Measurements from ENCODE around the gene TIFAB.
A peak's percentile ranks its signal among the peaks of the same experiment; 100 is the strongest.

TIFAB gene

DNA sequence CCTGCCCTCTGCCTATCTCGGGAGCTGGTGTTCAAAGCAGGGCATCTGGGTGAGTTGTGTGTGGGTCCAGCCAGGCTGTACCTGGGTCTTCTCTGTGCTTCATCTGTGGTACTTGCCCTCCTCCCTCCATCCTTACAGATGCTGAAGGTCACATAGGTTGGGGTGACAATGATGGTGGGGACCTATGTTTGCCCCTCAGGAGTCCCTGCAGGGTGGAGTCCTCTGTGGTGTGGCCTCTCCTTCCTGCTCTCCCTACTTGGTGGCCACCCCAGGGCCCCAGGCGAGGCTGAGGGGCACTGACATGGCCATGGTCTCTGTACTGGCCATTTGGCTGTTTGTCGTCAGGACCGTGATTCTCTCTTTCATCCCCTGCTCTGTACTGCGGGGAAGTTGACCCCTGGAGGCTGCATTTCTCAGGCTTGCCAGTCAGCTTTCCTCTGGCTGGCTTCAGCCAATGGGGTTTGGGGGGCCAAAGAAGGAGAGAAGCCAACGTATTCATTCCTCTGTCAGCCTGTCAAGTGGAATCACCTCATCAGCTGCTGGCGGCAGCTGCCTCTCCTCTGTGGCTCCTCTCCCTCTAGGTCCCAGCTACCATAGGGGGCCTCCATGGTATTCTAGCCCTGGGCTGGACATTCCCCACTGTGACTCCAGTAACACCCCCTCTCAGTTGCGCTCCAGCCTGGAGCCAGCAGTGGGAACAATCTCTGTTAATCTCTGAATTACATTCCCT lies 9.6 kb downstream of the TIFAB start:
- no peak for DNase-seq (ENCODE audit: low spot score)

DNA sequence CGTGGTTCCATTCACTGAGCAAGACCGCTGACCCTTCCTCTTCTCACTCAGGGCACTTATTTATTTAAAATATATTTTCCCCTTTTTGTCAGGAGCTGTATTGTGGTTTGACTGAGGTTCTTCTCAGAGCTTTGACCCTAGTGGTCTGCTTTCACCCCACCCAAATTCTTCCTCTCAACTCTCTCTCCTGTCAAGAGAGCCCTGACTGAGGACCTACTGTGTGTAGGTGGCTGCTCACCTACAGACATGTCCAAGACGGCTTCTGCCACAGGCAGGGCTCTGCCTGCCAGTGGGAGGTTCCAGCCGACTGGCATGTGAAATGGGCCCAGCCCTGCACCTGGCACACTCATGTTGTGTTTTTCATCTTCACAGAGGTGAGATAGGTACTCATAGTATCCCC lies 10.2 kb downstream of the TIFAB start:
- no peak for DNase-seq (ENCODE audit: low spot score)

DNA sequence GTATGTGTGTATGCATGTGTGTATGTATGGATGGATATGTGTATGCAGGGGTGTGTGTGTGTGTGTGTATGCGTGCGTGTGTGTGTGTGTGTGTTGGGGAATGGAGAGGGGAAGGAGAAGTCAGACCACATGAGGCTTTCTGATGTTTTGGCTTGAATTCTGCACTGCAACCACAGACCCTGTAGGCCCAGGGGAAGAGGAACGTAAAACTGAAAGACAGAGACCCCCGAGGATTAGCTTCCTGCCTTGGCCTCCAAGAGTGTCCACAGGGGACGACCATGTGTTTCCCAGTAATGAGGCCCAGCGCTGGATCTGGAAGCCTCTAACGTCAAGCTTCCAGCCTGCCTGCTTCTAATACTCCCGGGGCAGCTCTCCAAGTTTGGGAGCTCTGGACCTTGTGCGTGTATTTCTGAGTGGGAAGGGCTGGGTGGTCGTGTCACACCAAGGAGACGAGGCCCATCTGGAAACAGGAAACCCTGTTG lies 10.8 kb downstream of the TIFAB start:
- DNase-seq (ENCODE audit: low spot score), result no peak

DNA sequence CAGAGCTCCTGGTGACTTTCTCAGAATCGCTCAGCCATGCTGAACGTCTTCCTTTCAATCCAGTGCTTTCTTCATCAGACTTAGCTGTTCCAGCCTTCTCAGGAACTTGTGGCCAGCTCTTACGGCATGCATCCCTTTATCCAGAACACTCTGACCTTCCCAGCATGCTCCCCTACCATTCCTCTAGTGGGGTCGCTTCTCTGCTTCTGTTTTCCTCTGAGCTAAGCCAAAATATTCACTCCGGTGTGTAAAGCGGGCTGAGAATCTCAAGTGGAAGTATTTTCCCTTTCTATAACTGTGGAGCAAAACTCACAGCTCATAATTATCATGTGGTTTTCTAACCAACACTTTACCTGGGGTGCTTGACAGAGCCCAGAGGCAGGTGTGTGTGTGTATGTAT lies 11.2 kb downstream of the TIFAB start:
- DNase-seq (ENCODE audit: low spot score), result no peak

DNA sequence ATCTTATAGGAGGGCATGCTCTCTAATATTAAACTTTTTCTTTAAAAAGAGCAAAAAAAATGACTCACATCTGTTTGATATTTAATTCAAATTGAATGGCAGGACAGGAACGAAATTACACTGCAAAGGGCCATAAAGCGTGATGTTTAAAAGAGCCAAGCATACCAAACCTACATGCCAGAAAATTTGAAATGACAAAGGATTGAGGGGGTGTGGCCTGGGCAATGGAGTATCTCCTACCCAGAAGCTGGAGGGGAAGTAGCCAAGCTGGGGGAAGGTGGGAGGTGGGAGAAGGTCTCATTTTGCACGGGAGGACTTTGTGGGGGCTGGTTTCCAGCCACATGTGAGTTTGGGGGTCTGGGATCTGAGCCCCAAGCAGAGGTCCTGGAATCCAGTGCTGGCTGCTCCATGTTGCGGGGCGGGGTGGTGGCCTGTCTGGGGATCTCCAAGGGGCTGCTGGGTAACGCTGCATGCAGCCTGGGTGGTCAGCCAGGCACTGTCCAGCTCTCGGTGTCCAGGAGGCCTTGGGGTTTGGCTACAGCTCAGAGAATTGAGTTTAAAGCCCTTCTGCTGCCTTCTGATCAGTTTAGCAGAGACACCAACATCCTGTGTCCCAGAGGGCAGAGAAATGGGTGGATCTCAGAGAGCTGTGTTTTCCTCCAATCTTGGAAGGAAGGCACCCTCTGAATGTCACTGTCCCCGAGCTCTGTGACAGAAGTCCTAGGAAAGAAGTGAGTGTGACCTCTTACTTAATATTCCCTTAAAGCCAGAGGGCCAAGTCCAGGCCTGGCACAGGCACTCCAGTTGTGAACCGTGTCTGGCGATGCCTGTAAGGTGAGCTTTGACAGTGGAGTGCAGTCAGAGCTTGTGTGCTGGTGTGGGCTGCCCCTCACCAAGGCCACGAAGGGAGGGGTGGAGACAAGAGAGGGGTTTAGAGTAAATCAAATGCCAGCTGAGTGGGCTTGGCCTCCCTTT lies 12.6 kb downstream of the TIFAB start:
- DNase-seq (ENCODE audit: low spot score), result no peak

DNA sequence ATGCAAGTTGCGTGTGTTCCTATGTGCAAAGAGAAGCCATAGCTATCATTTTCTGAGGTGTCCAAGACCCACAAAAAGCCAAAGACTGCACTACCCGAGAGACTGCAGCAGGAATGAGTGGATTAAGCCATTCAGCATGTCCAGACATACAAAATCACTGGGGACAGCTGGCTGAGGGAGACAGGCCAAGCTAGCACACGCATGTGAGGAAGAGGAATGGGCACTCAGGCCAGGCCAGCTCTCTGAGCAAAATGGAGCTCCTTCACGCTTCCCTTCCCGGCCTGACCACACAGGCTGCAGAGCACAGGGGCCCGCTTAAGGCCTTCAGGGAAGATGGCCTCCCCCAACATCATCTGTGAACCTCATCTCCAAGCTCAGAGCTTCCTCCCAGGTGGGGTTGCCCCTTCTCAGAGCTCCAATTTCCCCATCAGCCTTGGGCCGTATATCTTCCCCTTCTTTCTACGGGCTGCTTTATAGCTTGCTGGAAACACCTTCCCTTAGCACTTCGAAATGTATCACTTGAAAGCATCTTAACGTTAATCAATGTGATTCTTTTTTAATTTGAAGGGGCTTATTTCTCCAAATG lies 13.4 kb downstream of the TIFAB start:
- DNase-seq (ENCODE audit: low spot score), result no peak

DNA sequence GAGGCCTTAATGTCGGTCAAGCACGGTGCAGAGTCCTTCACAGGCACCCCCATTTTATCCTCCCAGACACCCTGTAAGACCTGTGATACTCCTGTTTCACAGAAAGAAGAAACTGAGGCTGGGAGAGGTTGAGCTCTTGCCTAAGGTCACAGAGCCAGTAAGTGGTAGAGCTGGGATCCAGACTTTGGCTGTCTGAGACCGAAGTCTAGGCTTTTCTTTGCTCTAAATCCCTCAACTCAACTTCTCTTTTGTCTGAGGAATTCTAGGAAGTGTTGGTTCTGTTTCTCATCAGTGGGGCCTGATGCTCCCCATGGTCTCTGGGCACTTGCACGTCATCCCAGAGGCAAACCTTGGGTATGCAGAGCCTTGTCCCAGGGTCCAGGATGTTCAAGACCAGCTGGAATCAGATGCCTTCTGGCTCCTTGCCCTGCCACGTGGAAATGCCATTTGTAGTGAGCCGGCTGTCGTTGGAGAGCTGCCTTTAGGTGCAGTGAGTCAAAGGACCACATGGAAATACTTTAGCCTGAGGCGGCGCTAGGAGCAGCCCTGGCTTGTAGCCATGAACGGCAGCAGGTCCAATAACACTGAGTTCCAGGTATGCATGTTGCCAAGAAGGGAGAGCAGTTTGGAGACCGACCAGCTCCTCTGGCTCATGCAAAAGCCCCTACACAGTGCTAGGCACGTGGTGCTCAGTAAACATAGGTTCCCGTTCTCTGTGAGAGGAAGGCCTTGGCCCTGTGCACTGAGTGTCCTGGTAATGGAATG lies 14.2 kb downstream of the TIFAB start:
- no peak for DNase-seq (ENCODE audit: low spot score)

DNA sequence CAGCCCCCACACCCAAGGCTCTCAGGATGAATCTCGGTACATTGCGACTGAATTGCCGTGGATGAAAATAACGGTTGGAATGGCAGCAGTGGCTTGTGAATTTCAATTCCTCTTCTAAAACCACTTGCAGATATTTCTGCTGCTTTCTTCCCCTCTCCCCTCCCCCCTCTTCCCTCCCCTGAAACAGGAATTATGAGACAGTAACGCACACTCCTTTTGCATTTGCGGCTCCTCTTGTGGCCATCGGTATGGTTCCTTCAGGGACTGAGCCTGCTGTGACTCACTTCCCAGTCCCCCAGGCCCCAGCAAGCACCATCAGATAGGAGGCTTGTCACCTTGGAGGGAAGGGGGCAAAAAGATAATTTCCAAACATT lies 14.7 kb downstream of the TIFAB start:
- no peak for DNase-seq (ENCODE audit: low spot score)

DNA sequence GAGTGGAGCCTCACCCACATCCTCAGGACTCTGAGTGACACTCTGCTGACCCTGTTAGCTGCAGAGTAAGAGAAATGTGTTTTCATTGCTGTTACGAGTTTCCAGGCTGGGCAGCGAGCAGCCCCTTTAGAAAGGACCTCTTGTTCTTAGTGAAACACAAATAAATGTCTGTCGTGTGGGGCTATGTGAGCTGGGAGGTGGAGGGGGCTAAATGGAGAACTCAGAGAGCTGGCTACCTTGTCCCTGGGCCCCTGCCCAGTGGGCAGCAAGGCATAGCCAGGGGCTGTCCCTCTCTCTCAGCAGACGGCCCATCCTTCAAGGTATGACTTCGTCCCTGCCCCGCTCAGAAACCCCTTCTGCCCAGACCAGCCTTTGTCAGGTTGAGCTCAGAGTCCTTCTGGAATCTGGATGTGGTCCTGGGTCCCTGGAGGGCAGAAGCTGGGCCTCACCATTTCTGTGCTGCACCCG lies 15.2 kb downstream of the TIFAB start:
- DNase-seq (ENCODE audit: low spot score), result no peak

DNA sequence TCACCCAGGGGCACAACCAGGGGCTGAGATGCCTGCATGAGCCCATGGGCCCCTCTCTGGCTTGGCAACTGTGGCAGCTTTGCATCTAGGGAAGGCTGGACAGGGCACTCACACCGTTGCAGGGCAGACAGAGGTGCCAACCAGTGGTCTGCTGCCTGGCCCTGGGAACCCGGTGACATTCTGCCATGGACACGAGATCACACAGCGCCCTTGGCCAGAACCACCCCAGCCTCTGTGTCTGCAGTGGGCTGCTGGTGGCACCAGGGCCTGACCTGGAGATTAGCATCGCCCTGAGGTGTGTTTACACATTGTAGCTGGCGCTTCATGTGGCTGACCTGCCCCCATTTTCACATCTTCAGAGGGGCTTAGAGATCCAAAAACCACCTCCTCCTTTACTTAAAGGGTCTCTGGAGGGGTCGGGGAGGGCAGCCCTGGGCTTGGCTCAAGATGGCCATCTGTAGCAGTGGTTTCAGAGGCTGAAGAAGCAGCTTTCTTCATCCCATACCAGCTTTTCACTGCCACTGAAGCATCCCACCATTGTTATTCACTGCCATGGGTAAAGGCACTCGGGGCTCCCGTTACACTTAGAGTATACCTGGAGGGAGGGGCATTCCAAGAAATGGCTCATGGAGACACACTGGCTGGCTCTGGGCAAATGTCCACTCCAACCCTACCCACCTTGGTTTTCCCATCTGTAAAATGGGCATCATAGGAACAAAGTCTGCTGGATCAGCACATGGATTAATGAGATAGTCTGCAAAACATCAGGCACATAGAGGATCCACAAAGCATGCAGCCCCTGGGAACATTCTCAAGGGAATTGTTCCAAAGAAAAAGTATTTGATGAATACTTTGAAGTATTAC lies 16.5 kb downstream of the TIFAB start:
- DNase-seq (ENCODE audit: low spot score), result no peak

DNA sequence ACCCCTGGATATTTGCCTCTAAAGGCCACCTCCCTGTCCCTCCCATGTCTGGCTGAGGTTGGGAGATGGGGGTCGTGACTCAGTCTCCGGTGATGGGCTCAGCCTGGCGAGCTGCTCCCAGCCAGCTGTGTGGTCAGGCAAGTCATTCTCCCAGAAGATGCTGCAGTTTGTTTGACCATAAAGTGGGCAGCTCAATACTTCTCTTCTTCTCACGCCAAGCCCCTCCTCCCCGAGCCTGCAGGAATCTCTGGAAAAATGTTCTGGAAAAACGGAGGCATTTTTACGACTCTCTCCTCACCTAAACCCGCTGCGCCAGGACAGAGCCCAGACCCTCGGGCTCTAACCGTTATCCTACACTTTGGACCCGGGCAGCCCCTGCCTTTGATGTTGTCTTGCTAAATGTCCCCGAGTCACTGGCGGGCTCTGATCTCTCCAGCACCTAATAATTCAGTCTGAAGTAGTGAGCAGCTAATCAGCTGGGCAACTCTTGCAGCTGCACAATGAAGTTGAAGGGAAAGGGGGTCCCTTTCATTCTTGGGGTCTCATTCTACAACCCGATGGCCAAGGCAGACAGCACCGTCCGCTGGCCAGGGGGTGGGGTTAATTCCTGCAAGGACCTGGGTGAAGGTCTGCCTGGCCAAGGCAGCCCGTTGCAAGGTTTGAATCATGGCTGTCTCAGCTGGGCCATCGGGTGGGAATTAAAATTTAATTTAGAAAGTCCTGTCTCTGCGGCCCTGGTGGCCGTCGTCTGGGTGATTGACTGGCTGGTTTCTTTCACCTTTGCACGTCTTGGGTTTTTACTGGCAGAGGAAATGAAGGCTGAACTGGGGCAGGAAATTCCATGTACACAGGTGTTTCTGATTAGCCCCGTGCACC lies 17.3 kb downstream of the TIFAB start:
- DNase-seq (ENCODE audit: low spot score), result no peak

DNA sequence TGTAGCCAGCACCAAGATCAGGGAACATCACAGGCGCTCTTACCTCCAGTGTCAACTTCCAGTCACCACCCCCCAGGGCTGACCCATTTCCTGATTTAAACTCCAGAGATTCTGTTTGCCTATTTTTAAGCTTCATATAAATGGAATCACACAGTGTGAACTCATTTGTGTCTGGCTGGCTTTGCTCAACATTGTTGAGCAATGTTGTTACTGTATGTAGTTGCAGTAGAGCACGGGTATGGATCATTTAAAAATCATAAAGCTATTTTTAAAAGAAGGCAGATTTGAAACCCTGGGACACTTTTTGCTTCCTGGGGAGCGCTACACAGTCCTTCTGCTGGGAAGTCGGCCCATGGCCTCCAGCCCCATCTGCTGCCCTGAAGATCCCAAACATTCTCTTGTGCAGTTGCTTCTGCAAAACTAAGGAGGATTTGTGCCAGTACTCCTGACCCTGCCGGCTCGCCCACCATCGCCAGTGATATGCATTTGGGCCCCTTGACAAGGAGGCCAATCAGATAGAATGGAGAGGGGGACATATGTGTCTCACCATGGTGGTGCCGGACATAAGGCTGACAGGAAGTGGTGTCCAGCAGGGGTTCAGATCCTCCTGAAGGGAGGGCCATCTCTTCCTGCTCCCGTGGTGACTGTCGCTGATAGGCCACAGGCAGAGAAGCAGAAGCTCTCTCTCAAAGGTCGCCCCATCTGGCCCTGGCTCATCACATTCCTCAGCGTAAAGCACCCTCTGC lies 18.3 kb downstream of the TIFAB start:
- DNase-seq (ENCODE audit: low spot score), result no peak

DNA sequence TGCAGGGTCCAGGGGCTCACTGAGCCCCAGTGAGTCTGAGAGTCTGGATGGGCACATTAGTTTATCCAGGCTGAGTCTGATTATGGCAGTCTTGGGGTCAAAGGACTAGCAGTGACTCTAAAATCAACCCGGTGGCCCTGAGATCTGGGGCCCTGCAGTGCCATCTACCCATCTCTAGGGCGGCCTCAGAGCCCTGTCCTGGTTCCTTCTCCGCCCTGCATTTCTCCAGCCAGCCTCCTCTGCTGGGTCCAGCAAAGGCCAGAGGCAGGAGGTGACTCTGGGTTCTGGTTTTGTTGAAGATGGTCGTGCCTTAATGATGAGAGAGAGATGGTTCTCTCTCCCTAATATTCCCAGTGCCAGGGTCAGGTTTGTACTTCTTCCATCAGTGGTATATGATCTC lies 20.0 kb downstream of the TIFAB start:
- no peak for DNase-seq (ENCODE audit: low spot score)

DNA sequence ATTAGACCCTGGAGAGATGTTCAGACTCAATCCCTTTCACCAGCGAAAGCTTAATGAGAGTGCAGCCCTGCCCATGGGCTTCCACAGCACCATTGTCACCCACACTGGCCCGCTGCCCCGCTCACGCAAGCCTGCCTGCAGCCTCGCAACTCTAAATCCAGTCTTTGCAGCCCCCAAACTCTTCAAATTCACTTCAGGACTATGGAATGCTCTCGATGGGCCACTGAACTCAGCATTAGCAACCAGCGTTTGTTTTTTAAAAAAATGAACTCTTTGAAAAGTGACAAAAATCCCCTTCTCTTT lies 22.1 kb downstream of the TIFAB start:
- no peak for DNase-seq (ENCODE audit: low spot score)

DNA sequence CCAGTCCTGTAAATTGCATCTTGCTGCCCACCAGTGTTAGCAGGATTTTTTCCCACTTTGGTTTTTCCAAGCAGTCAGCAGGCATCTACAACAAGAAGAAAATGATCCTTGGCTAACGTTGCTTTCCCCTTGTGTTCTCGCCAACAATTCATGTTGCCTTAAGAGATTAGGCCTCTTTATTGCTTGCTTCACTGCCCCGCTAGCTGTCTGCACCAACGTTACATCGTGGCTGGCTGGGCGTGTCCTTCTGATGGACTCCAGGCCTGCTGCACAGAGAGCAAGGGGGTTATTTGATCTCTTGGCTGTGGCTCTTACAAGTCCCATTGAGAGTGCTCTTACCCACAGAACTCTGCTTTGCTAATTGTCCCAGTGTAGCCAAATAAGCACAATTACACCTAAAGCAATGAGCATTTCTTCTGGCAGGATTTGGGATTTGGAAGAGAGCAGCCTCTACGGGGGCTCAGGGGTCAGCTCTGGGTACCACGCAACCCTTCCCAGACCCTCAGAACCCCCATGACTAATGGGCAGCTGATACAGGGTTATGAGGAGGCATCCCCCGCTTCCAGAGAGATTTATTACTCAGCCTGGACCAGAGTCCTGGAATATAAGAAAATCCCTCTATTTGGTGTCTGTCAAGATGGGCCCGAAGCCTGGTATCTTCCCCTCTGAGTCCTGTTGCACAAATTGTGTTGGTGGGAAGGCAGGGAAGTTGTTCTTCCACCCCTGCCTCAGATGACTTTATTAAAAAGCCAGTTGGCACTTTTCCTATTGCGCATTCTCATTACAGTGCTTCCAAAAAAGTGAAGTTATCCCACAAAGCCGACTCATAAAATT lies 22.6 kb downstream of the TIFAB start:
- no peak for DNase-seq (ENCODE audit: low spot score)

DNA sequence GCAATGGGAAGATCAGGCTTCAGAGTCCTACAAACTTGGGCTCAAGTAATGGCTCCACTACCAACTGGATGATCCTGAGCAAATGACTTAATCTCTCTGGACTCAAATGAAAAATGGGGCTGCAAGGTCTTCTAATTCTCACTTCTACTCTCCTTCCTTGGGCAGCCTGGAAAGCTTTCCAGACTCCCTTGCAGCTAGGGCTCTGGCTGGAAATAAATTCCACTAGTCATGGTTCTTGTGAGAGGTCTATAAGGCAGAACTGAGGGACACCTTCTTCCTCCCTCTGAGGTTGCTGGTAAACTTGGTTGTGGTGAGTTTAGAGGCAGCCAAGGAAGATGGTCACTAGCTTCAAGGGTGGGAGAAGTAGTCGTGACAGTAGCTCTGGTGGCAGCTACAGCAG lies 23.6 kb downstream of the TIFAB start:
- DNase-seq (ENCODE audit: low spot score), result no peak

DNA sequence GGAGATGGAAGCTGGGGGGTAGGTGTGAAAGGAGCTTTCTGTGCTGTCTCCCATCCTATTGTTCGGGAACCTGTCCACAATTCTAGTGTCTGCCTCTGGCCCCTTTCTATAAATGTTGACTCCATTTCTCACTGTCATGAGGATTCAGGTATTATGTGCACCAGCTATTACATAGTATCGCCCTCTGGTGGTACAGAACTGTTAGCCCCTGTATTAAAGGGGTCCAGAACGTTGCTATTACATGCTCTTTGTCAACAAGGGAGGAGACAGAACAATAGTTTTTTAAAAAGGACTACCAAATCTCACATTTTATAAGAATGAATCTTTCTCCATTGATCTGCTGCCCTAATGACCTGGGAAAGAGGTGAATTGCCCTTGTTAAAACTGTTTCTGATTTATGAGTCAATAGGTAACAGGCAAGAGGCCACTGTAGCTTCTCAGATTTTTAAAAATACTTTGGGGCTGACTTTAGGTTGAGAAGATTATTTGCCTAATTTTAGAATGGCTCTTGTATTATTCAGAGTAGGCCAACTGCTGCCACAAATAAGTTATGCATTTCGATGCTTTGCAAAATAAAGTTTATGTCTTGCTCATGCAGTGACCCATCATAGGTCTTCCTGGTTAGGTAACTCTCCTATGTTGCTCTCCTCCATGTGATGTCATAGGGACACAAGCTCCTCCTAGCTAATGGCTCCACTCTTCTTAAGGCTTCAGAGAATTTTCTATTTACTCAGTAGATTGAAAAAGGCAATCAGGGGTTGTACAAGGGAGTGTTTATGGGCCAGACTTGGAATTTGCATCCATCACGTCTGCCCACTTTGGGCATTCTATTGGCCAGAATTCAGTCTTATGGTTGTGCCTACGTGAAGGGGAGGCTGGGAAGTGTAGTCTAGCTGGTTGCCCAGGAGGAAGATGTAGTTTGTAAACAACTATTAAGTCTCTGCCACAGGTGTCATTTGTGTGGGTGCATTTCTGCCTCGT lies 25.8 kb downstream of the TIFAB start:
- peak; percentile 41 for DNase-seq (ENCODE audit: low spot score)

Data from CD4-positive, alpha-beta T cell treated with Interleukin-2 at 100 ng/mL for 4 hours (primary cell).